ENCODE data around the gene SYT15. TPM values are rescaled to one million over a fixed set of nuclear protein-coding genes. Genes with fewer than 3 reads are reported as not detected.
A peak's percentile ranks its signal among the peaks of the same experiment; 100 is the strongest.

Gene SYT15
- total and polyA plus RNA-seq, 2 of the 4 experiments (the other 2 are of a cell fraction) = 0.54 to 0.68 TPM

DNA sequence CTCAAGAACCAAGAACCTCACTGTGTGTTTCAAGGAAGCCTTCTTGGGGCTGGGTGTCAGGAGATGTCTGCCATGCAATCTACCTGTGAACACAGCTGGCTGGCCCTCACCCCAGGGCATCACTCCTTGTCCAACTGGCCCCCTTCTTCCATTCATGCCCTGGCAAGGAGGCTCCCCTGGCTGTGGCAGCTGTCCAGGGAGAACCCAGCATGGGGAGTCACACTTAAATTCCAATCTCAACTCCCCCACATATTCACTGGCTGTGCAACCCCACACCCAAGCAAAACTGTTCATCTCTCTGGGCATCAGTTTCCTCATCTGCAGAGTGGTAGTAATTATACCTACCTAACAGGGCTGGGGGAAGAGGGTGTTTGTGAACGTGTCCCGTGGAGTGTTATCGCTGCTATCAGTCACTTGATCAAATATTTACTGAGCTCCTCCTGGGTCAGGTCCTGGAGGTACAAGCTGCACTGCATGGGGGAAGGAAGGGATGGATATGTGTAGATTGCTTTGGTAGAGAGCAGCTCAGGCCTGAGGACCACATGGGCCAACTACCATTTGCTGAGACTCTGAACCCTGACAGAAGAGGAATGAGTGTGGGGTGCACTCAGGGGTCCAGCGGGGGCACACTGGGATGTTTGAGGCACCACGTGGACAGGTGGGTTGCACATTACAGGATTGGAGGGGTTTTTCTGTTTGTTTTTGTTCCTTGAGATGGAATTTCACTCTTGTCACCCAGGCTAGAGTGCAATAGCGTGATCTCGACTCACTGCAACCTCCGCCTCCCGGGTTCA lies 20.3 kb upstream of the SYT15 start:
- H3K56ac ChIP-seq (ENCODE audit: extremely low read depth, insufficient read depth, low read length) = no peak overlapping the region
- ATAC-seq (ENCODE audit: low read depth) (no peak), DNase-seq (no peak)
- no peak overlapping the region for H4K8ac ChIP-seq (ENCODE audit: low read depth in 2 of 2, low read length in 2 of 2)
- POLR2A ChIA-PET (ENCODE audit: unreplicated experiment) = no interaction called here
- no peaks in the 10 kb centered on the region for H3K9me1 ChIP-seq (ENCODE audit: insufficient read depth, low read length)
- H2AK5ac ChIP-seq (ENCODE audit: low read depth, low read length) = no peak overlapping the region
- dilution Hi-C loops (cut with HindIII; ENCODE audit: low sequenced_read_pairs, unreplicated experiment) (no loop called here), in situ Hi-C loops (cut with MboI; ENCODE audit: low sequenced_read_pairs) (no loop called here), intact Hi-C loops (cut with micrococcal nuclease) (no loop called here)
- H2BK120ac ChIP-seq (ENCODE audit: low read depth, low read length) = no peak overlapping the region
- H4K20me1 ChIP-seq (ENCODE audit: insufficient read depth, low read length) = no peaks in the 10 kb centered on the region
- H3K4me3 ChIP-seq (ENCODE audit: insufficient read depth, low read depth, low read length) = no peak overlapping the region
- CTCF ChIA-PET = no interaction called here
- H2BK20ac ChIP-seq (ENCODE audit: low read depth, low read length) = no peak overlapping the region
- H3K4me2 ChIP-seq (ENCODE audit: low read depth, low read length) = no peak overlapping the region
- peak overlapping the region; percentile 59 for H2AFZ ChIP-seq (replicated peaks; ENCODE audit: low read length, poor library complexity)
- no peak overlapping the region for H3K18ac ChIP-seq (ENCODE audit: low read depth, low read length)
- H3K36me3 ChIP-seq (ENCODE audit: control insufficient read depth, insufficient read depth, low read length) = no peaks in the 10 kb centered on the region
- no peaks in the 10 kb centered on the region for H3K79me1 ChIP-seq (ENCODE audit: low read depth in 1 of 2, low read length in 2 of 2)
- H2BK5ac ChIP-seq (ENCODE audit: low read depth, low read length, poor library complexity, severe bottlenecking) = no peak overlapping the region
- no peak overlapping the region for H3K27ac ChIP-seq (ENCODE audit: insufficient read depth, low read length)
- peak overlapping the region; percentile 59 for H2AK9ac ChIP-seq (replicated peaks; ENCODE audit: low read depth, low read length, poor library complexity)
- peaks cover 68% of the 10 kb centered on the region for H3K27me3 ChIP-seq (ENCODE audit: control insufficient read depth, insufficient read depth, low read length)
- H4K5ac ChIP-seq (ENCODE audit: low read depth, low read length) = no peak overlapping the region
- H3K4ac ChIP-seq (ENCODE audit: low read depth, low read length) = no peak overlapping the region
- no peak overlapping the region for H4K91ac ChIP-seq (ENCODE audit: insufficient read depth, low read depth, low read length)
- H2BK15ac ChIP-seq (ENCODE audit: low read depth, low read length) = no peak overlapping the region
- no peak overlapping the region for H3K9ac ChIP-seq (ENCODE audit: low read depth, low read length)
- no peak overlapping the region for H3K23ac ChIP-seq (ENCODE audit: low read depth, low read length)
- no peaks in the 10 kb centered on the region for H3K9me3 ChIP-seq (ENCODE audit: control insufficient read depth, insufficient read depth, low read length)
- WGBS, 2 experiments (ENCODE audit: extremely low coverage in 2 of 2, insufficient read length in 1 of 2) = 68% methylated on average over 8 of the region's 9 CpGs; no CpG with 5 or more reads in 1 of the 2 experiments
- H3K4me1 ChIP-seq (ENCODE audit: control insufficient read depth, insufficient read depth, low read length) = no peaks in the 10 kb centered on the region; the same call in 1 of the 2 replicates
- BruUV-seq (replicated peaks) = no TSS peak
- TF ChIP-seq CEBPB (IDR thresholded peaks at IDR 0.05; ENCODE audit: low read depth, low read length) (no peak), NFE2L2 (IDR thresholded peaks at IDR 0.05; ENCODE audit: low read depth, low read length) (no peak), MAFK (IDR thresholded peaks at IDR 0.05; ENCODE audit: low read depth, low read length) (no peak), BHLHE40 (IDR thresholded peaks at IDR 0.05; ENCODE audit: low read depth, low read length) (no peak), POLR2A (IDR thresholded peaks at IDR 0.05; ENCODE audit: low read depth, low read length) (no peak), CHD1 (IDR thresholded peaks at IDR 0.05; ENCODE audit: low read depth, low read length) (no peak), RAD21 (IDR thresholded peaks at IDR 0.05; ENCODE audit: low read length) (no peak), RFX5 (IDR thresholded peaks at IDR 0.05; ENCODE audit: low read depth, low read length) (no peak), SMC3 (IDR thresholded peaks at IDR 0.05; ENCODE audit: low read depth, low read length) (no peak), RCOR1 (IDR thresholded peaks at IDR 0.05; ENCODE audit: insufficient replicate concordance, low read length) (no peak), MAZ (IDR thresholded peaks at IDR 0.05; ENCODE audit: borderline replicate concordance, low read depth, low read length) (no peak), FOS (IDR thresholded peaks at IDR 0.05; ENCODE audit: low read depth, low read length) (no peak), MXI1 (IDR thresholded peaks at IDR 0.05; ENCODE audit: borderline replicate concordance, low read depth, low read length) (no peak)
- TF ChIP-seq, protein P1, sequence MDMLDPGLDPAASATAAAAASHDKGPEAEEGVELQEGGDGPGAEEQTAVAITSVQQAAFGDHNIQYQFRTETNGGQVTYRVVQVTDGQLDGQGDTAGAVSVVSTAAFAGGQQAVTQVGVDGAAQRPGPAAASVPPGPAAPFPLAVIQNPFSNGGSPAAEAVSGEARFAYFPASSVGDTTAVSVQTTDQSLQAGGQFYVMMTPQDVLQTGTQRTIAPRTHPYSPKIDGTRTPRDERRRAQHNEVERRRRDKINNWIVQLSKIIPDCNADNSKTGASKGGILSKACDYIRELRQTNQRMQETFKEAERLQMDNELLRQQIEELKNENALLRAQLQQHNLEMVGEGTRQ (IDR thresholded peaks at IDR 0.05; ENCODE audit: low read depth, low read length) = no peak
- TF ChIP-seq, protein P2, sequence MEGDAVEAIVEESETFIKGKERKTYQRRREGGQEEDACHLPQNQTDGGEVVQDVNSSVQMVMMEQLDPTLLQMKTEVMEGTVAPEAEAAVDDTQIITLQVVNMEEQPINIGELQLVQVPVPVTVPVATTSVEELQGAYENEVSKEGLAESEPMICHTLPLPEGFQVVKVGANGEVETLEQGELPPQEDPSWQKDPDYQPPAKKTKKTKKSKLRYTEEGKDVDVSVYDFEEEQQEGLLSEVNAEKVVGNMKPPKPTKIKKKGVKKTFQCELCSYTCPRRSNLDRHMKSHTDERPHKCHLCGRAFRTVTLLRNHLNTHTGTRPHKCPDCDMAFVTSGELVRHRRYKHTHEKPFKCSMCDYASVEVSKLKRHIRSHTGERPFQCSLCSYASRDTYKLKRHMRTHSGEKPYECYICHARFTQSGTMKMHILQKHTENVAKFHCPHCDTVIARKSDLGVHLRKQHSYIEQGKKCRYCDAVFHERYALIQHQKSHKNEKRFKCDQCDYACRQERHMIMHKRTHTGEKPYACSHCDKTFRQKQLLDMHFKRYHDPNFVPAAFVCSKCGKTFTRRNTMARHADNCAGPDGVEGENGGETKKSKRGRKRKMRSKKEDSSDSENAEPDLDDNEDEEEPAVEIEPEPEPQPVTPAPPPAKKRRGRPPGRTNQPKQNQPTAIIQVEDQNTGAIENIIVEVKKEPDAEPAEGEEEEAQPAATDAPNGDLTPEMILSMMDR (conservative IDR thresholded peaks at IDR 0.05; ENCODE audit: low read depth, low read length) = no peak
- TF ChIP-seq, protein P3, sequence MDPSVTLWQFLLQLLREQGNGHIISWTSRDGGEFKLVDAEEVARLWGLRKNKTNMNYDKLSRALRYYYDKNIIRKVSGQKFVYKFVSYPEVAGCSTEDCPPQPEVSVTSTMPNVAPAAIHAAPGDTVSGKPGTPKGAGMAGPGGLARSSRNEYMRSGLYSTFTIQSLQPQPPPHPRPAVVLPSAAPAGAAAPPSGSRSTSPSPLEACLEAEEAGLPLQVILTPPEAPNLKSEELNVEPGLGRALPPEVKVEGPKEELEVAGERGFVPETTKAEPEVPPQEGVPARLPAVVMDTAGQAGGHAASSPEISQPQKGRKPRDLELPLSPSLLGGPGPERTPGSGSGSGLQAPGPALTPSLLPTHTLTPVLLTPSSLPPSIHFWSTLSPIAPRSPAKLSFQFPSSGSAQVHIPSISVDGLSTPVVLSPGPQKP (IDR thresholded peaks at IDR 0.05; ENCODE audit: borderline replicate concordance, low read depth, low read length) = no peak
- no peak overlapping the region for H3K14ac ChIP-seq (replicated peaks; ENCODE audit: low read depth, low read length)

Data from IMR-90 (cell line).